SU-DHL-6 (cell line): ENCODE results near the gene DET1.

ENCODE experiments used
- CTCF ChIP-seq: fragments of 200-600 bp; sonication (generic); IDR thresholded peaks from one replicate; pipeline ENCODE4 v1.5.1; 2017; ENCODE audit warnings: antibody characterized with exemption, mild to moderate bottlenecking, low read length, moderate library complexity; ENCODE audit not compliant: insufficient read depth, poor library complexity, severe bottlenecking
- EZH2phosphoT487 ChIP-seq: fragments of 200-600 bp; sonication (generic), shearing (Covaris generic); conservative IDR thresholded peaks from 2 replicates; pipeline ENCODE4 v1.6.1; 2018; ENCODE audit warnings: mild to moderate bottlenecking, antibody characterized with exemption, low read length, moderate library complexity, mixed read lengths

- TF ChIP-seq CTCF: no peak
- no peak for TF ChIP-seq EZH2phosphoT487
Measured at GRCh38 chr15:88574077-88574476, 27.6 kb upstream of the DET1 start.
